Endothelial cell of umbilical vein (primary cell): Measurements from ENCODE around the gene DGCR2. TPM values are rescaled to one million over a fixed set of nuclear protein-coding genes. Genes with fewer than 3 reads are reported as not detected.

Source experiments
- BruUV-seq: library from RNA; stranded (reverse); fragments of 400-500 nt; replicated peaks from 2 replicates; lab custom pipeline; 2021; lab: Mats Ljungman, UMichigan
- CTCF ChIA-PET: fragments of 300-600, 350-600 bp; sonication (Branson Sonifier 250); formaldehyde crosslinking; loops from one replicate; lab custom pipeline; 2021; ENCODE audit warnings: antibody characterized with exemption, inconsistent platforms; lab: Charles Lee
- POLR2A ChIA-PET: fragments of 300-600, 350-600 bp; sonication (Branson Sonifier 250); formaldehyde crosslinking; loops from one replicate; lab custom pipeline; 2021; ENCODE audit warnings: antibody characterized with exemption, inconsistent platforms; lab: Charles Lee
- DNase-seq: peaks from one replicate; pipeline ENCODE4 v3.0.0-alpha.2; 2011; ENCODE audit warnings: low read depth, low spot score
- FAIRE-seq: peaks from 2 replicates; lab custom pipeline; 2011; peaks lifted over from hg19 to GRCh38; lab: Jason Lieb, UNC
- H2AFZ ChIP-seq: 2 replicates; pipeline ENCODE4 v1.6.0; 2012; ENCODE audit warnings: low read depth, low read length, control low read depth, inconsistent platforms
- H3K27ac ChIP-seq: 2 replicates; pipeline ENCODE4 v1.5.1; 2011; ENCODE audit warnings: low read depth, mild to moderate bottlenecking, control low read depth, low read length, moderate library complexity; ENCODE audit not compliant: insufficient read depth
- H3K27me3 ChIP-seq, 2 experiments: 2 replicates each; pipeline versions ENCODE4 v1.6.0 to v1.6.1; 2011; ENCODE audit warnings: low read length in 2 of 2, mixed read lengths in 1 of 2; ENCODE audit not compliant: control insufficient read depth in 2 of 2, insufficient read depth in 2 of 2
- H3K36me3 ChIP-seq, 2 experiments: 2 replicates in 1 of 2; 3 replicates in 1 of 2; pipeline ENCODE4 v1.5.1; 2011; ENCODE audit warnings: low read length in 2 of 2, mild to moderate bottlenecking in 1 of 2, moderate library complexity in 1 of 2; ENCODE audit not compliant: control insufficient read depth in 2 of 2, insufficient read depth in 2 of 2; ENCODE audit errors: extremely low read depth in 1 of 2
- H3K4me1 ChIP-seq: 3 replicates; pipeline ENCODE4 v1.5.1; 2011; ENCODE audit warnings: mild to moderate bottlenecking, low read length; ENCODE audit not compliant: control insufficient read depth, insufficient read depth; ENCODE audit errors: extremely low read depth
- H3K4me2 ChIP-seq: 2 replicates; pipeline ENCODE4 v1.6.1; 2011; ENCODE audit warnings: low read length, control low read depth, mixed read lengths; ENCODE audit not compliant: insufficient read depth
- H3K4me3 ChIP-seq, 3 experiments: fragments of 200-600 bp in 1 of 3; sonication (generic), shearing (Covaris generic) in 1 of 3; replicated peaks in 1 of 3; 2 replicates each; pipeline ENCODE4 v1.5.1; 2011 to 2016; ENCODE audit warnings: control low read depth in 3 of 3, low read length in 3 of 3, mild to moderate bottlenecking in 2 of 3, inconsistent platforms in 1 of 3, low read depth in 1 of 3, moderate library complexity in 1 of 3; ENCODE audit not compliant: insufficient read depth in 1 of 3
- H3K79me2 ChIP-seq: 2 replicates; pipeline ENCODE4 v1.6.0; 2012; ENCODE audit warnings: low read length, inconsistent platforms; ENCODE audit not compliant: control insufficient read depth, insufficient read depth
- H3K9ac ChIP-seq: replicated peaks from 2 replicates; pipeline ENCODE3; 2011; ENCODE audit warnings: low read length, control low read depth; ENCODE audit not compliant: insufficient read depth; ENCODE audit errors: extremely low read depth
- H3K9me1 ChIP-seq: replicated peaks from 3 replicates; pipeline ENCODE4 v1.6.0; 2011; ENCODE audit warnings: mild to moderate bottlenecking, low read length; ENCODE audit not compliant: control insufficient read depth, insufficient read depth; ENCODE audit errors: extremely low read depth
- H3K9me3 ChIP-seq: replicated peaks from 2 replicates; pipeline ENCODE4 v1.5.1; 2012; ENCODE audit warnings: low read length, inconsistent platforms; ENCODE audit not compliant: control insufficient read depth, insufficient read depth
- H4K20me1 ChIP-seq: replicated peaks from 2 replicates; pipeline ENCODE3; 2011; ENCODE audit warnings: mild to moderate bottlenecking, low read length; ENCODE audit not compliant: control insufficient read depth, insufficient read depth; ENCODE audit errors: extremely low read depth
- EZH2 ChIP-seq: IDR thresholded peaks from 2 replicates; pipeline ENCODE4 v1.6.1; 2012; ENCODE audit warnings: borderline replicate concordance, low read depth, mild to moderate bottlenecking, moderate library complexity, low read length, inconsistent platforms; ENCODE audit not compliant: severe bottlenecking
- FOS ChIP-seq: IDR thresholded peaks from 2 replicates; pipeline ENCODE4 v1.6.1; 2011; ENCODE audit warnings: mild to moderate bottlenecking, low read length, moderate library complexity, borderline replicate concordance; ENCODE audit not compliant: insufficient read depth
- GATA2 ChIP-seq: IDR thresholded peaks from 2 replicates; pipeline ENCODE4 v1.7.0; 2011; ENCODE audit warnings: low read depth, mild to moderate bottlenecking, moderate library complexity, mixed read lengths, low read length; ENCODE audit not compliant: insufficient read length, insufficient read depth
- JUN ChIP-seq: IDR thresholded peaks from 2 replicates; pipeline ENCODE4 v1.6.1; 2011; ENCODE audit warnings: borderline replicate concordance, low read depth; ENCODE audit not compliant: insufficient read length, insufficient read depth
- MYC ChIP-seq: IDR thresholded peaks from one replicate; pipeline ENCODE4 v1.6.1; 2011; ENCODE audit warnings: mild to moderate bottlenecking, low read depth, low read length
- POLR2A ChIP-seq: IDR thresholded peaks from 2 replicates; pipeline ENCODE4 v1.6.1; 2012; ENCODE audit warnings: low read depth, mild to moderate bottlenecking, control low read depth, low read length
- POLR2AphosphoS5 ChIP-seq: IDR thresholded peaks from 2 replicates; pipeline ENCODE4 v1.6.1; 2012; ENCODE audit warnings: low read depth, mild to moderate bottlenecking, control low read depth, low read length, moderate library complexity; ENCODE audit not compliant: insufficient read depth
- dilution Hi-C: fragments of 300-500 bp; cut with MboI; formaldehyde crosslinking; loops from one replicate; pipeline ENCODE4 v1.15.0; 2019; ENCODE audit warnings: low sequenced_read_pairs; ENCODE audit not compliant: extremely low pct_ligation_motif_present
- intact Hi-C: fragments of 100-400 bp; cut with micrococcal nuclease; formaldehyde crosslinking; loops from one replicate; pipeline ENCODE4 v1.10.0; 2022
- polyA plus RNA-seq, 4 experiments: library from polyadenylated mRNA; depleted of rRNA in 3 of 4; stranded (reverse) in 3 of 4; unstranded in 1 of 4; fragments of >200 nt; gene quantifications; 2 replicates each; pipeline versions ENCODE4 v1.2.1 to v1.2.3, GENCODE V29; 2011 to 2012; ENCODE audit warnings: missing spikeins in 1 of 4
- total RNA-seq: library from RNA; stranded (reverse); gene quantifications from 2 replicates; pipeline ENCODE4 v1.2.3, GENCODE V29; 2021
- TF ChIP-seq, protein P1 (sequence below): IDR thresholded peaks from 2 replicates; pipeline ENCODE4 v1.6.1; 2011; ENCODE audit not compliant: insufficient read depth, insufficient read length
- TF ChIP-seq, protein P2 (sequence below), 2 donors: IDR thresholded peaks; 1 replicate in 1 of 2; 2 replicates in 1 of 2; pipeline ENCODE4 v1.5.1; 2011; ENCODE audit warnings: low read length in 2 of 2, mild to moderate bottlenecking in 2 of 2, moderate library complexity in 2 of 2, control low read depth in 1 of 2, inconsistent platforms in 1 of 2, low read depth in 1 of 2; ENCODE audit not compliant: insufficient read depth in 1 of 2; ENCODE audit errors: extremely low read depth in 1 of 2

The DGCR2 gene
- total and polyA plus RNA-seq, 2 donors (not counting 3 experiments of a cell fraction or from before 2014, with no cell fraction given): 44.8 to 51.2 TPM

DNA sequence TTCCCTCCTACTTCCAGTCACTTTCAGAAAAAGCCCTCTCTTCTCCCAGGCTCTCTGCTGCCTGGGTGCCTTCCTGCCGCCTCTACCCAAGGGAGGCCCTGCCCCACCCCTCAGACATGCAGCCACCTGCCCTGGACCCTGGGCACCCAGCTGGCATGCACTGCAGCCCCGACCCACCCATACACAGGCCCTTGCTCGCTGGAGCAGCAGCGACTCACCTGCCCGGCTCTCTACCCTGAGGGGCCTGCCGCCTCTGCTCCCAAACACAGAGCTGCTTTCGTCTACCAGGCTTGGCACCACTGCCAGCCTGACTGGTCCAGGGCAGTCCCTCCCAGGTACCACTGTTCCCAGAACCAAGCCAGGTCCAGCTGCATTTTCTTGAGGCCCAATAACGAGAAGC, 7.7 kb upstream of the DGCR2 start:
- Histone ChIP-seq H4K20me1 (no peaks in the 10 kb centered on the region), H3K4me1 (no peaks in the 10 kb centered on the region), H3K9me3 (no peaks in the 10 kb centered on the region), H3K4me2 (no peak overlapping the region), H3K79me2 (no peaks in the 10 kb centered on the region), H2AFZ (no peak overlapping the region), H3K9ac (no peak overlapping the region), H3K27ac (no peak overlapping the region), H3K36me3 (peaks cover 3 to 21% of the 10 kb centered on the region in 2 experiments), H3K27me3 (no peaks in the 10 kb centered on the region), H3K4me3 (no peak overlapping the region), H3K9me1 (no peaks in the 10 kb centered on the region)
- CTCF ChIA-PET: interaction anchor here (3.5 kb wide), 1 partner anchor 14 kb away, joined by 12 read pairs; the partner anchor contains the start of gene ESS2
- BruUV-seq: no TSS peak
- POLR2A ChIA-PET: no interaction called here
- no peak for FAIRE-seq
- no peak for DNase-seq
- TF ChIP-seq MYC (no peak), GATA2 (no peak), FOS (no peak), POLR2AphosphoS5 (no peak), EZH2 (no peak), JUN (no peak), POLR2A (no peak)
- TF ChIP-seq, protein P1, sequence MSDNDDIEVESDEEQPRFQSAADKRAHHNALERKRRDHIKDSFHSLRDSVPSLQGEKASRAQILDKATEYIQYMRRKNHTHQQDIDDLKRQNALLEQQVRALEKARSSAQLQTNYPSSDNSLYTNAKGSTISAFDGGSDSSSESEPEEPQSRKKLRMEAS: no peak
- TF ChIP-seq, protein P2, sequence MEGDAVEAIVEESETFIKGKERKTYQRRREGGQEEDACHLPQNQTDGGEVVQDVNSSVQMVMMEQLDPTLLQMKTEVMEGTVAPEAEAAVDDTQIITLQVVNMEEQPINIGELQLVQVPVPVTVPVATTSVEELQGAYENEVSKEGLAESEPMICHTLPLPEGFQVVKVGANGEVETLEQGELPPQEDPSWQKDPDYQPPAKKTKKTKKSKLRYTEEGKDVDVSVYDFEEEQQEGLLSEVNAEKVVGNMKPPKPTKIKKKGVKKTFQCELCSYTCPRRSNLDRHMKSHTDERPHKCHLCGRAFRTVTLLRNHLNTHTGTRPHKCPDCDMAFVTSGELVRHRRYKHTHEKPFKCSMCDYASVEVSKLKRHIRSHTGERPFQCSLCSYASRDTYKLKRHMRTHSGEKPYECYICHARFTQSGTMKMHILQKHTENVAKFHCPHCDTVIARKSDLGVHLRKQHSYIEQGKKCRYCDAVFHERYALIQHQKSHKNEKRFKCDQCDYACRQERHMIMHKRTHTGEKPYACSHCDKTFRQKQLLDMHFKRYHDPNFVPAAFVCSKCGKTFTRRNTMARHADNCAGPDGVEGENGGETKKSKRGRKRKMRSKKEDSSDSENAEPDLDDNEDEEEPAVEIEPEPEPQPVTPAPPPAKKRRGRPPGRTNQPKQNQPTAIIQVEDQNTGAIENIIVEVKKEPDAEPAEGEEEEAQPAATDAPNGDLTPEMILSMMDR (IDR thresholded peaks at IDR 0.05; ENCODE audit: extremely low read depth in 1 of 2, insufficient read depth in 1 of 2, low read depth in 1 of 2, low read length in 2 of 2): no peak
- intact Hi-C loops (no loop called here), dilution Hi-C loops (no loop called here)
